Activated T-cell treated with anti-CD3 and anti-CD28 coated beads for 4 hours (primary cell): ENCODE results near the gene MARK4.
A peak's percentile ranks its signal among the peaks of the same experiment; 100 is the strongest.
"Not testable (repeated sequence)": the region's sequence is repeated elsewhere in the genome, so short reads cannot be mapped to it uniquely, and the experiment has no call there.

Source experiments
- DNase-seq: peaks from one replicate; pipeline ENCODE4 v3.0.0-alpha.2; 2020

The MARK4 gene

GRCh38 chr19:45250832-45251451 lies at the start of gene MARK4:
Gene MARK4, plus strand, starts transcription at chr19:45251271. Its CDS starts 318 bp downstream, at chr19:45251589.
- peak; percentile 46 for DNase-seq

DNA sequence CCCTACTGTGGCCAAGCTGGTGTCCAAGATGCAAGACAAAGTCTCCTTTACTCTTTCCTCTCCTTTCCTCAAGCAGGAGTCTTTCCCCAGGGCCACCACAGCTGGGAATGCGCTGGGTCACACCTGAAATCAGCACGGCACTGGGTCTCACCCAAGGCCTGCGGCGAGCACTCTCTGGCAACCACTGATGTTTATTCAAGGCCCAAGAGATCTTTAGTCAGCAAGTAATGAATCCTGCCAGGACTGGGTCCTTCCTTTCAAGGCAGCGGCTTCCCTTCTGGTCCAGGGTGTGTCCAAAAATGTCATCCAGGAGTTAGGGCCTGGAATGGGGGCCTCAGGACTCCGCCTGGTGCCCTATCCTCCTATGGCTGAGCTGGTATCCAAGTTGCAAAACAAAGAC lies 48.4 kb upstream of the MARK4 start:
- no peak for DNase-seq

- DNase-seq = no peak
Observed at GRCh38 chr19:45205810-45206209, 45.3 kb upstream of the MARK4 start.

DNA sequence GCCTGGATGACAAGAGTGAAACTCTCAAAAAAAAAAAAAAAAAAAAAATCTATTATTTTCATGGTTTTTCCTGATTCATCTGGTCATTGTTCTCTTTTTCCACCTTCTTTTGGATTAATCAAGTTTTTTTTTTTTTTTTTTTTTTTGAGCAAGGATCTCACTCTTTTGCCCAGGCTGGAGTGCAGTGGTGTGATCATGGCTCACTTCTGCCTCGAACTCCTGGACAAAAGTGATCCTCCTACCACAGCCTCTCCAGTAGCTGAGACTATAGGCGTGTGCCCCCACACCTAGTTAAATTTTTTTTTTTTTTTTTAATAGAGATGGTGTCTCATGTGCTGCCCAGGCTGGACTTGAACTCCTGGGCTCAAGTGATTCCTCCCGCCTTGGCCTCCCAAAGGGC lies 44.7 kb upstream of the MARK4 start:
- no peak for DNase-seq

- DNase-seq = no peak
Observed at GRCh38 chr19:45211751-45212381, 39.2 kb upstream of the MARK4 start.

DNA sequence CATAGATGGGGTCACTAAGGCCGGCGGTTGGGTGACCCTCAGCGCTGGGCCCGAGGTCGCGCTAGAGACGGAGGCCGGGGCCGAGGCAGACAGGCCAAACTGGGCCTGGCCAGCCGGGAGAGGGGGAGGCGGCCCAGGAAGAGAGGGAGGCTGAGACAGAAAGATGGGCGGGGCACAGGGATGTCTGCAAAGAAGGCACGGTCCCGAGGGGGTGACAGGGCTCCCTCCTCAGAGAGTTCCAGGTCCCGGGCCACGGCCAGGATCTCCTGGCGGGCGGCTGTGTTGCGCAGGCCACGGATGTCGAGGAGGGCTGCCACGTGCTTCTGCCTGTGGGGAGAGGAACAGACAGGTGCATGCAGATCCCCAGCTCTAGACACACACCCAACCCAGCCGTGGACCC lies 38.0 kb upstream of the MARK4 start:
- no peak for DNase-seq

GRCh38 chr19:45215391-45216191 lies 35.5 kb upstream of the MARK4 start:
- no peak for DNase-seq

GRCh38 chr19:45216667-45217066 lies 34.4 kb upstream of the MARK4 start:
- DNase-seq = no peak

GRCh38 chr19:45217193-45217956 lies 33.7 kb upstream of the MARK4 start:
- DNase-seq = no peak

- no peak for DNase-seq
Observed at GRCh38 chr19:45217957-45218334, 33.1 kb upstream of the MARK4 start.

DNA sequence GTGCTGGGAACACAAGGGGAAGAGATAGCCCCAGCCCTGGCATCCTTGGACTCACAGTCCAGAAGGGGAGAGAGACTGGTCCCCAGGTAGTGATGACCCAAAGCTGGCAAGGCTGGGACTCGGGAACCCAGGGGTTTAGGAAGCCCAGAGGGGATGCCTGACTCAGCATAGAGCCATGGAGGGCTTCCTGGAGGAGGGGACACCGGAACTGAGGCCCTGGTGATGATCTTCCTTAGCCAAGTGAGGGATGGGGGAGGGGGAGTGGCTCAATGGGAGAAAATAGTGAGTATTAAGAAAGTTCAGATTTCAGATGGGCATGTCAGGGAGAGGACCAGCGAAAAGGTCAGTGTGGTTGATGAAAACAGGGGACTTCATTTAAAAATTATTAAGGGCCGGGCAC lies 32.6 kb upstream of the MARK4 start:
- no peak for DNase-seq

- no peak for DNase-seq
Observed at GRCh38 chr19:45218911-45219743, 31.9 kb upstream of the MARK4 start.

- DNase-seq = no peak
Observed at GRCh38 chr19:45222724-45223123, 28.3 kb upstream of the MARK4 start.

GRCh38 chr19:45223879-45224278 lies 27.2 kb upstream of the MARK4 start:
- no peak for DNase-seq

DNA sequence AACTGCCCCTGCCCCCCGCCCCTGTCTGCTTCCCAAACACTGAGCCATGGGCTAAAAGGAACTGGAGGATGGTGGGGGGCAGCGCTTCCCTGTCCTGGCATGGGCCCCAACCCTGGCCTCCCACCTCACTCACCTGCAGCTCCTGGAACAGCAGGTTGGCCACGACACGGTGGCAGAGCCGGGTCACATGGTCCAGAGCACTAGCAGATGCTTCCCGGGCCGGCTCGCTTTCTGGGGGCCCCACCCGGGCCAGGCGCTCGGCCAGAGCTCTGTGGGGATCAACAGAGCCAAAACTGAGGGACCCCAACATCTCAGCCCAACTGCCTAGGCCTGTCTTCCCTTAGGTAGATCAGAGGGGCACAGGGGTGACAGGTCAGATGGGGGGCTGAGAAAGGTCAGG lies 26.4 kb upstream of the MARK4 start:
- no peak for DNase-seq

DNA sequence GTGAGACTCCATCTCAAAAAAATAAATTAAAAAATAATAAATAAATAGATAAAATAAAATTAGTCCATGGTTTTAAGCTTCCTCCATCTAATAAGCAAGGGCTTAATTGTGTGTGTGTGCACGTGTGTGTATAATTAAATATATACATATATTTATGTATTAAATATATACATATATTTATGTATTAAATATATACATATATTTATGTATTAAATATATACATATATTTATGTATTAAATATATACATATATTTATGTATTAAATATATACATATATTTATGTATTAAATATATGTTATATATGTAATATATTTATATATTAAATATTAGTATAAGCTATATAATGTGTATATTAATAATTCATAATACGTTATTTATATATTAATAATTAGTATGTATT lies 22.0 kb upstream of the MARK4 start:
- DNase-seq = not testable (repeated sequence)

- no peak for DNase-seq
Observed at GRCh38 chr19:45231891-45232290, 19.2 kb upstream of the MARK4 start.

DNA sequence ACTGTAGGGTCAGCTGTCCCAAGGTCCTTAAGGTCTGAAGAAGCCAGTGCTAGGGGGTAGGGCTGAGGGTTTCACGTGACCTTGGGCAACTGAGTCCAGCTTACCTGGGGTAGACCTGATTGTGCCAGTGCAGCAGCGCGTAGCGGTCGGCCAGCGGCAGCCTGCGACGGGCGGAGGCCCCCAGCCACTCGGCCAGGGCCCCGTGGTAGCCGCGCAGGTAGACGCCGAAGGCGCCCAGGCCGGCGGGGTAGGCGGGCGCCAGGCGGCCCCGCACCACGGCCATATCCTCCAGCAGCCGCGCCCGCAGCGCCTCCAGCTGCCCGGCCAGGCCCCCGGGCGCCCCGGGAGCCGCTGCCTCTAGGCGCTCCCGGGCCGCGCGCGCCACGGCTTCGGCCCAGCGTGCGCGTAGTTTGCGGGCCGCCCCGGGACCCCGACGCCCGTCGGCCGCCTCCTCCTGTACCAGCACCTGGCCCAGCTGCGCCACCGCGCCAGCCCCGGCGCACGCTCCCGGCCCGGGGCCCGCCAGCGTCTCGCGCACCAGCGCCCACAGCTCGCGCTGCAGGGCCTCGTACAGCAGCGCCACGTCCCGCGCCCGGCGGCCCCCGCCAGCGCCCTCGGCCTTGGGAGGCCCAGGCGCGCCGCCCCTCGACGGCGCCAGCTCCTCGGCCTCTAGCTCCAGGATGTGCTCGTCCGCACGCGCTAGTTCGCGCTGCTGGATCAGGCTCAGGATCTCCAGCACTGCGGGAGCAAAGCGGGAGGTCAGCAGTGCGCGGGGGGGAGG lies 16.8 kb upstream of the MARK4 start:
- DNase-seq = no peak

DNA sequence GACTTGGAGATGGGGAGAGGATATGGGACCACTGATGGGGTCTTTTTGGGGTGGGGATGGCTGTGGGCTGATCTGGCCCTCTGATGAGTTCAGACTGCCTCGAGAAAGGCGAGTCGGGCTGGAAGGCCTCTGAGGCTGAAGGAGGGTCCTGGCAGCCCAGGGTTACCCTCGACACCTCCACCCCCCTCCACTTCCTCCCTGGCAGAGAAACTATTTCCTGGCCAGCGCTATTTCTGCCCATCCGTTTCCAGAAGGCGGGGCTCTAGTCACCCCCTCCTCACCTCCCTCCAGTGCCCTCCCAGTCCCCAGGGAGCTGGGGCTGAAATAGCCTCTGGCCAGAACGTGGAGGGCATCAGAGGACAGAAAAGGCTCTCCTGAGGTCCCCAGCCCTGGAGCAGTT lies 15.6 kb upstream of the MARK4 start:
- DNase-seq = no peak

- DNase-seq = no peak
Observed at GRCh38 chr19:45238556-45238955, 12.5 kb upstream of the MARK4 start.

DNA sequence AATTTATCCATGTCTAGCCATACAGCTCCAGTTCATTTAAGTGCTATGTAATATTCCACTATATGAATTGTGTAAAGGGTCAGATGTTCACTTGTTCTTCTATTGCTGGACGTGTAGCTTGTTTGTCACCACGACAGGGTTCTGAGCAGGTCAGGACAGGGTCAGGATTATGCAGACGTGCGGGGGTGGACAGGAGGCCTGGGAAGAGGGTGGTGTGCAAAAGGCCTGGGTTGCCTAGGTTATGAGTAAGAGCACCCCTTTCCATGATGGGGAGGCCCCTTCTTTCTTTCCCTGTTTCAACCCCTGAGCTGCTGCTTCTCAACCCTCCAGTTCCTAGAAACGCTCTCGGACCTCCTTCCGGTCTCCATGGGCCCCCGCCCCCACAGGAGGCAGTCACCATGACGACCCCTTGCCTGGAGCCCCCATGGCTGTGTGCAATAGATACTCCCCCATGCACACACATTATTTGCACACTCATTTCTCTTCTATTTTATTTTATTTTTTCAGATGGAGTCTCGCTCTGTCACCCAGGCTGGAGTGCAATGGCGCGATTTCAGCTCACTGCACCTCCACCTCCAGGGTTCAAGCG lies 7.8 kb upstream of the MARK4 start:
- DNase-seq = no peak
